Stomach (tissue), 9 donors: ENCODE data around the gene MAP3K7CL. TPM values are rescaled to one million over a fixed set of nuclear protein-coding genes. Genes with fewer than 3 reads are reported as not detected.

Experiments used
- DNase-seq, 2 donors: peaks; one replicate each; pipeline versions ENCODE4 v3.0.0 to v3.0.0-alpha.2; 2013 to 2019
- H3K27ac ChIP-seq, 5 donors: fragments of 200-600 bp in 4 of 5; sonication (generic) in 4 of 5; one replicate each; pipeline ENCODE4 v1.5.1; 2013 to 2019; ENCODE audit warnings: mild to moderate bottlenecking in 1 of 5, moderate library complexity in 1 of 5
- H3K27me3 ChIP-seq, 3 donors: fragments of 200-600 bp; sonication (generic); one replicate each; pipeline ENCODE4 v1.5.1; 2017 to 2019; ENCODE audit warnings: mixed run types in 1 of 3
- H3K36me3 ChIP-seq, 4 donors: fragments of 200-600 bp; sonication (generic); 1 replicate in 3 of 4; 2 replicates in 1 of 4; pipeline ENCODE4 v1.5.1; 2016 to 2019
- H3K4me1 ChIP-seq, 4 donors: fragments of 200-600 bp; sonication (generic); one replicate each; pipeline ENCODE4 v1.5.1; 2016 to 2019
- H3K4me3 ChIP-seq, 4 donors: fragments of 200-600 bp; sonication (generic) in 3 of 4; one replicate each; pipeline ENCODE4 v1.5.1; 2016 to 2019; ENCODE audit warnings: mild to moderate bottlenecking in 1 of 4
- H3K9me3 ChIP-seq, 4 donors: fragments of 200-600 bp; sonication (generic); one replicate each; pipeline ENCODE4 v1.5.1; 2016 to 2019
- EP300 ChIP-seq: sonication (generic); formaldehyde crosslinking; IDR thresholded peaks from one replicate; pipeline ENCODE4 v1.6.1; 2017; ENCODE audit warnings: antibody characterized with exemption
- POLR2A ChIP-seq, 4 donors: fragments of 450-650 bp; IDR thresholded peaks; one replicate each; pipeline ENCODE4 v1.6.1; 2016; ENCODE audit warnings: antibody characterized with exemption in 4 of 4, control low read depth in 2 of 4, mild to moderate bottlenecking in 1 of 4, moderate library complexity in 1 of 4
- POLR2AphosphoS5 ChIP-seq, 3 donors: sonication (generic); formaldehyde crosslinking; IDR thresholded peaks; one replicate each; pipeline ENCODE4 v1.6.1; 2016; ENCODE audit warnings: antibody characterized with exemption in 3 of 3
- WGBS, 5 donors: extraction: QIAGEN DNeasy Blood & Tissue Kit in 3 of 5; methylation state at CpG; one replicate each; pipeline versions ENCODE4 v1.1.5 to v1.1.7; 2013 to 2018; 5-methylcytosine and 5-hydroxymethylcytosine counted together
- intact Hi-C: fragments of 100-400 bp; cut with DNase I; formaldehyde crosslinking; loops from one replicate; pipeline ENCODE4 v1.15.1; 2023; ENCODE audit warnings: low total_unique reads
- polyA plus RNA-seq, 3 donors: library from polyadenylated mRNA; stranded (reverse); fragments of 200-250 nt; gene quantifications; one replicate each; pipeline ENCODE4 v1.2.3, GENCODE V29; 2013
- total RNA-seq, 5 donors: library from RNA; depleted of rRNA; stranded (reverse); fragments of >200 nt; gene quantifications; one replicate each; pipeline versions ENCODE4 v1.1.0 to v1.2.3, GENCODE V29; 2014 to 2016
- TF ChIP-seq, protein P1 (sequence below), 7 experiments: fragments of 450-650 bp in 4 of 7; fragments of 200-600 bp in 3 of 7; sonication (generic) in 3 of 7; IDR thresholded peaks; one replicate each; pipeline ENCODE4 v1.5.1; 2016 to 2019; ENCODE audit warnings: antibody characterized with exemption in 7 of 7, control low read depth in 2 of 7, mild to moderate bottlenecking in 1 of 7
- donor health status: healthy with polysubstance abuse.
- donor health status: Bipolar disorder and iron deficiency.
- donor health status: healthy.

MAP3K7CL gene
- total and polyA plus RNA-seq, 8 donors, result 0.58 to 19.2 (median 4.5) TPM

DNA sequence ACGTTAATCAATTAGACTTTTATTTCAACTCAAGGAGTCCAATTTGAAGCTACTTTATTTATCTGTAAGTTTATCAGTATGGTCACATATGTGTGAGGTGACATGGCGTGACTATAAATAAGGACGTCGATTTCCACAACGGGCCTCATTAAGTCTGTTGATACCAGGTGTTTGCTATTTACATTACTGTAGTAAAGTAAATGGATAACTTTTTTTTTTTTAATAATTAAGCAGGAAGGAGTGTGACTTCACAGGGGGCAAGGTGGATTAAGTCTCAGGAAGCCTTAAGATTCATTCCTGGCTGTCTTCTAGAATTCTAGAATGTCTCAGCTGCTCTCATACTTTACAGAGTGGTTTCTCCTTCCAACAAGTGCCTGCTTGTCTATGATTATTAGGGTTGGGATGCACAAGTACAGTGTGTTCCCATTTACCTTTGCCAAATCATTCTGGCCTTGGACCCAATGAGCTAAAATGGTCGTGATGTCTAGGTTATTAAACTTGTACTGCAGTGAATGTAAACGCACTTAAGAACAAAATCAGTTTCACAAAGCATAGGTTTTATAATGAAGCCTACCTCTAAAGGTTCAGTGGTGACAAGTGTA is 15.5 kb downstream of the MAP3K7CL start:
- H3K9me3 ChIP-seq, result no peaks in the 10 kb centered on the region
- TF ChIP-seq POLR2AphosphoS5 (IDR thresholded peaks at IDR 0.05) (peak in 2 of 3 donors; percentile 43 to 55), EP300 (no peak), POLR2A (IDR thresholded peaks at IDR 0.05) (no peak)
- H3K4me3 ChIP-seq, result no peak overlapping the region
- peak overlapping the region in 4 of 5 donors; percentile 13 to 67 (median 45) for H3K27ac ChIP-seq
- no peaks in the 10 kb centered on the region for H3K27me3 ChIP-seq
- H3K4me1 ChIP-seq, result peaks cover 0 to 26% (median 17%) of the 10 kb centered on the region in 4 donors
- intact Hi-C loops, result no loop called here
- DNase-seq, result no peak
- WGBS, 5 donors, result 26 to 43% (median 32%) methylated on average over 7 of the region's 7 CpGs
- no peaks in the 10 kb centered on the region for H3K36me3 ChIP-seq

DNA sequence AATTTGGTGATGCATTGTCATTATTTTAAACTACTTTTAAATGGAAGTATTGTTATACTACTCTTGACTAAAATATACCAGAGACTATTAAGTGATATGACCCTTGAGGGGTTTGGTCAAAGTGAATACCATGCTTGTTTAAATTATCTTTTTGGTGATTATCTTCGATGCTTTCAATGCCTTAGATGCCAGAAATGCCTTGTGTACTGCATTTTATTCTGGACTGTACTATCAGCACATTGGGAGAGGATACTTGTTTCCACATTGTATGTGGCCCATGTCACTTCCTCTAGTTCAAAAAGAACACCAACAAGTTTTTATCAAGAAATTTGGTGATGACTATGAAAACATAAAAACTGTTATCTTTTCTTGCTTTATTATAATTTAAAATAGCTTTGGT is 16.3 kb downstream of the MAP3K7CL start:
- peaks cover 0 to 26% (median 17%) of the 10 kb centered on the region in 4 donors for H3K4me1 ChIP-seq
- H3K27ac ChIP-seq, result no peak overlapping the region
- intact Hi-C loops, result no loop called here

DNA sequence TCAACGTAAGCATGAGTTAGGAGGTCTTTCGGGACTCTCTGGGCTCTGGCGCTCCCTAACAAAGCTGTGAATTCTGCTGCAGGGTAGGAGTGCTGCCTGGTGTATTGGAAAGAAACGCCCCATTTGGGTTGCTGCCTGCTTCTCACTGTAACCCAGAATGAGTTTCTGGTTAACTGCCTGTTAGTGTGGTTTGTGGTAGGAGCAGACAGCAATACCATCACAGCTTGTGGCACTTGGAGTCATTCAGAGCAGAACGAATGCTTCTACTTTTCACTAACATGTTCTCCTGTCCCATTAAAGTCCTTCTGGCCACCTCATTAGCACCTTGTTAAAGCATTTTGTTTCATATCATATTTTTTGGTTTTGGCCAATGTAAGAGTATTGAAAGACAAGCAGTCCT is 18.1 kb downstream of the MAP3K7CL start:
- no peaks in the 10 kb centered on the region for H3K9me3 ChIP-seq
- intact Hi-C loops, result no loop called here

More for the DNA sequence above, 16.3 kb downstream of the MAP3K7CL start:
- Histone ChIP-seq H3K36me3 (no peaks in the 10 kb centered on the region), H3K27me3 (no peaks in the 10 kb centered on the region), H3K9me3 (no peaks in the 10 kb centered on the region), H3K4me3 (no peak overlapping the region)
- no peak for TF ChIP-seq POLR2AphosphoS5 (IDR thresholded peaks at IDR 0.05)
- TF ChIP-seq, protein P1, sequence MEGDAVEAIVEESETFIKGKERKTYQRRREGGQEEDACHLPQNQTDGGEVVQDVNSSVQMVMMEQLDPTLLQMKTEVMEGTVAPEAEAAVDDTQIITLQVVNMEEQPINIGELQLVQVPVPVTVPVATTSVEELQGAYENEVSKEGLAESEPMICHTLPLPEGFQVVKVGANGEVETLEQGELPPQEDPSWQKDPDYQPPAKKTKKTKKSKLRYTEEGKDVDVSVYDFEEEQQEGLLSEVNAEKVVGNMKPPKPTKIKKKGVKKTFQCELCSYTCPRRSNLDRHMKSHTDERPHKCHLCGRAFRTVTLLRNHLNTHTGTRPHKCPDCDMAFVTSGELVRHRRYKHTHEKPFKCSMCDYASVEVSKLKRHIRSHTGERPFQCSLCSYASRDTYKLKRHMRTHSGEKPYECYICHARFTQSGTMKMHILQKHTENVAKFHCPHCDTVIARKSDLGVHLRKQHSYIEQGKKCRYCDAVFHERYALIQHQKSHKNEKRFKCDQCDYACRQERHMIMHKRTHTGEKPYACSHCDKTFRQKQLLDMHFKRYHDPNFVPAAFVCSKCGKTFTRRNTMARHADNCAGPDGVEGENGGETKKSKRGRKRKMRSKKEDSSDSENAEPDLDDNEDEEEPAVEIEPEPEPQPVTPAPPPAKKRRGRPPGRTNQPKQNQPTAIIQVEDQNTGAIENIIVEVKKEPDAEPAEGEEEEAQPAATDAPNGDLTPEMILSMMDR (IDR thresholded peaks at IDR 0.05), result no peak
- TF ChIP-seq POLR2A (IDR thresholded peaks at IDR 0.05), result no peak
- TF ChIP-seq EP300, result no peak
- WGBS, 5 donors, result 38 to 68% (median 60%) methylated on average over 1 of the region's 1 CpG
- no peak for DNase-seq

DNA sequence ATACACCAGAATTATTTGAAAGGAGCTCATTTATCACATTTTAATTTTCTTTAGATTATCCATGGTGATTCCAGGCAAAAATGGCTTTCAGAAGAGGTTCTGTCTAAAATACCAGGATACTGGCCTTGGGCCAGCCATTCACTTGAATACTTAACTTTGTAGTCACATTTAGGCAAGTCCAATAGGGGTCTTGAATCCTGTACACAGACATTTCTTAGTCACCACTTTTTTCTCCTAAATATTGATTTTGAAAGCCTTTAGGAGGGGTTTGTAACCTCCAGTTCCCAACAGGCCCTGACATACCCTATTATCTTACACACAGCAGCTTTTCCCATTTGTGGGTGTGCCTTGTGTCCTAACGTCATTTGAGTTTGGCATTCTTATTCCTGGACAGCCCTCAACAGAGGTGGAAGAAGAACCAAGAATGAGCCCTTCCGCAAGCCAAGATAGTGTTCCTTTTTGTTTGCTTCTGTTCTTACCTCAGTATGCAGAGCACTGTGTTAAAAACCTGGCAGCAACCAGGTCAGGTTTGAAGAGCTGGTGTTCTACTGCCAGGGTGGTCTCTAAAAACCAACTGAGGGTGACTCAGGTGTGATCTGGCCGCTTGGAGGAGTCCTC is 19.5 kb downstream of the MAP3K7CL start:
- Histone ChIP-seq H3K4me1 (peaks cover 0 to 25% (median 13%) of the 10 kb centered on the region in 4 donors), H3K27me3 (no peaks in the 10 kb centered on the region), H3K4me3 (no peak overlapping the region), H3K9me3 (no peaks in the 10 kb centered on the region), H3K36me3 (no peaks in the 10 kb centered on the region), H3K27ac (no peak overlapping the region)
- DNase-seq, result no peak
- no peak for TF ChIP-seq EP300
- no peak for TF ChIP-seq POLR2A (IDR thresholded peaks at IDR 0.05)
- TF ChIP-seq, protein P1 (IDR thresholded peaks at IDR 0.05), result no peak
- no peak for TF ChIP-seq POLR2AphosphoS5 (IDR thresholded peaks at IDR 0.05)
- intact Hi-C loops, result no loop called here
- WGBS, 5 donors, result 62 to 85% (median 82%) methylated on average over 3 of the region's 3 CpGs

More for the DNA sequence above, 18.1 kb downstream of the MAP3K7CL start:
- Histone ChIP-seq H3K36me3 (no peaks in the 10 kb centered on the region), H3K4me1 (peaks cover 0 to 26% (median 20%) of the 10 kb centered on the region in 4 donors), H3K4me3 (no peak overlapping the region), H3K27me3 (no peaks in the 10 kb centered on the region), H3K27ac (no peak overlapping the region)
- TF ChIP-seq POLR2AphosphoS5 (IDR thresholded peaks at IDR 0.05) (no peak), POLR2A (IDR thresholded peaks at IDR 0.05) (no peak), EP300 (no peak)
- TF ChIP-seq, protein P1 (IDR thresholded peaks at IDR 0.05), result no peak
- no peak for DNase-seq
- WGBS, 5 donors, result 79 to 89% (median 85%) methylated on average over 5 of the region's 5 CpGs

DNA sequence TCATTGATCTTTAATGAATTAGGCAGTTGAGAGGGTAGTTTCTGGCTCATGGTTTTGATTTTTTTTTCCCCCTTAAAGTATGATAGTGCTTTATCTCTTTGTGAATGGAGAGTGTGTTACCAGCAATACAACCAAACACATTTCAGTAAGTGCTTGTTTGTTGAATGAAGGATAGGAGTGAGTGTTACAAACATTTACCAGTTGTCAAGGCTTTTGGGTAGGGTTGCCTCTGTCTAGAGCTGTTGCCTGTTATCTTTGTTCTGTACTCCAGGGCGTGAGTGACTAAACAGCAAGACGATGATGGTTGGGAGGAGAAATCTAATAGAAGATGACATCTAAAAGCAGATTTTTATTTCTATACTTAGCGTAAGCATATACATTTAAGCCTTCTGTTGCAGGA is 21.5 kb downstream of the MAP3K7CL start:
- DNase-seq, result no peak
- 75 to 88% (median 85%) methylated on average over 3 of the region's 3 CpGs for WGBS, 5 donors
- no peaks in the 10 kb centered on the region for H3K36me3 ChIP-seq
- H3K4me3 ChIP-seq, result no peak overlapping the region
- no peak for TF ChIP-seq POLR2A (IDR thresholded peaks at IDR 0.05)
- TF ChIP-seq EP300, result no peak
- no peak for TF ChIP-seq POLR2AphosphoS5 (IDR thresholded peaks at IDR 0.05)
- TF ChIP-seq, protein P1 (IDR thresholded peaks at IDR 0.05), result no peak
- no peaks in the 10 kb centered on the region for H3K27me3 ChIP-seq
- intact Hi-C loops, result no loop called here
- H3K27ac ChIP-seq, result no peak overlapping the region
- H3K4me1 ChIP-seq, result peaks cover 0 to 6% (median 0%) of the 10 kb centered on the region in 4 donors
- no peaks in the 10 kb centered on the region for H3K9me3 ChIP-seq
